Panc1 (cell line): ENCODE data around the gene FBXO40. TPM values are rescaled to one million over a fixed set of nuclear protein-coding genes. Genes with fewer than 3 reads are reported as not detected.

Source experiments
- ATAC-seq: fragments of 200-7000 bp; cut with Tn5 transposase; 2 replicates; pipeline ENCODE4 v1.9.1; 2020; ENCODE audit warnings: mild to moderate bottlenecking, moderate library complexity
- BruUV-seq: library from RNA; stranded (reverse); fragments of 400-500 nt; replicated peaks from 2 replicates; lab custom pipeline; 2021; lab: Mats Ljungman, UMichigan
- CTCF ChIA-PET: fragments of 300-600 bp; sonication (Branson Sonifier 250); formaldehyde crosslinking; loops from one replicate; lab custom pipeline; 2022; ENCODE audit warnings: antibody characterized with exemption; lab: Charles Lee
- POLR2A ChIA-PET: fragments of 300-600 bp; sonication (Branson Sonifier 250); formaldehyde crosslinking; loops from one replicate; lab custom pipeline; 2022; ENCODE audit warnings: antibody characterized with exemption; lab: Charles Lee
- DNase-seq: peaks from one replicate; pipeline ENCODE4 v3.0.0-alpha.2; 2010; ENCODE audit warnings: low read depth, low spot score
- H3K27ac ChIP-seq: 2 replicates; pipeline ENCODE4 v1.5.1; 2011; ENCODE audit warnings: mild to moderate bottlenecking, low read length, inconsistent platforms
- H3K27me3 ChIP-seq: fragments of 200-500 bp; sonication (Bioruptor generic); 2 replicates; pipeline ENCODE4 v1.6.0; 2014; ENCODE audit warnings: low read length, inconsistent platforms; ENCODE audit not compliant: control insufficient read depth, insufficient read depth
- H3K36me3 ChIP-seq: fragments of 200-500 bp; sonication (Bioruptor generic); 2 replicates; pipeline ENCODE4 v1.5.1; 2014; ENCODE audit warnings: inconsistent platforms, mild to moderate bottlenecking, low read length, moderate library complexity; ENCODE audit not compliant: control insufficient read depth, insufficient read depth
- H3K4me1 ChIP-seq: 2 replicates; pipeline ENCODE4 v1.5.1; 2011; ENCODE audit warnings: inconsistent platforms, mild to moderate bottlenecking, low read length, moderate library complexity; ENCODE audit not compliant: control insufficient read depth, insufficient read depth
- H3K4me3 ChIP-seq, 2 experiments: 2 replicates each; pipeline ENCODE4 v1.5.1; 2011 to 2012; ENCODE audit warnings: low read depth in 2 of 2, low read length in 2 of 2, mild to moderate bottlenecking in 2 of 2, inconsistent platforms in 1 of 2, moderate library complexity in 1 of 2
- H3K9me3 ChIP-seq: fragments of 200-500 bp; sonication (Bioruptor generic); 2 replicates; pipeline ENCODE4 v1.5.1; 2014; ENCODE audit warnings: low read depth, mild to moderate bottlenecking, inconsistent platforms, low read length, moderate library complexity; ENCODE audit not compliant: control insufficient read depth, insufficient read depth
- CTCF ChIP-seq: fragments of 450-650 bp; IDR thresholded peaks from 2 replicates; pipeline ENCODE4 v1.5.1; 2017; ENCODE audit warnings: mild to moderate bottlenecking
- POLR2AphosphoS5 ChIP-seq: IDR thresholded peaks from 2 replicates; pipeline ENCODE4 v1.6.1; 2012; ENCODE audit warnings: mild to moderate bottlenecking, low read depth, low read length, moderate library complexity
- REST ChIP-seq, 2 experiments: IDR thresholded peaks; 2 replicates each; pipeline ENCODE4 v1.6.1; 2011 to 2012; ENCODE audit warnings: low read depth in 2 of 2, control low read depth in 1 of 2, low read length in 1 of 2, mild to moderate bottlenecking in 1 of 2, moderate library complexity in 1 of 2; ENCODE audit not compliant: insufficient read depth in 1 of 2
- SIN3A ChIP-seq: IDR thresholded peaks from 2 replicates; pipeline ENCODE4 v1.6.1; 2012; ENCODE audit warnings: low read depth, mild to moderate bottlenecking, low read length, moderate library complexity, borderline replicate concordance; ENCODE audit not compliant: insufficient read depth
- TCF7L2 ChIP-seq: IDR thresholded peaks from 2 replicates; pipeline ENCODE4 v1.6.1; 2011; ENCODE audit warnings: mild to moderate bottlenecking, low read depth, low read length, inconsistent platforms
- in situ Hi-C: cut with HindIII; loops from 2 replicates; pipeline ENCODE4 v1.10.0; 2016; ENCODE audit warnings: low sequenced_read_pairs, low pct_unique_long_range_greater_than_20kb
- intact Hi-C: fragments of 100-400 bp; cut with micrococcal nuclease; formaldehyde crosslinking; loops from one replicate; pipeline ENCODE4 v1.10.0; 2022; ENCODE audit not compliant: unreplicated experiment
- total RNA-seq: library from RNA; stranded (reverse); gene quantifications from one replicate; pipeline ENCODE4 v1.2.1, GENCODE V29; 2021; ENCODE audit not compliant: unreplicated experiment

The FBXO40 gene
- total RNA-seq, 1 experiment from 2014 or later = not detected

- intact Hi-C loops (no loop called here), in situ Hi-C loops (no loop called here)
- H3K27me3 ChIP-seq = no peaks in the 10 kb centered on the region; the same call in 1 of the 2 replicates
- ChIA-PET POLR2A (no interaction called here), CTCF (no interaction called here)
- DNase-seq = no peak
- no peak for ATAC-seq
- H3K4me3 ChIP-seq = no peak overlapping the region
- BruUV-seq = no TSS peak
- H3K9me3 ChIP-seq = no peaks in the 10 kb centered on the region
- H3K36me3 ChIP-seq = no peaks in the 10 kb centered on the region
- TF ChIP-seq SIN3A (no peak), POLR2AphosphoS5 (no peak), REST (IDR thresholded peaks at IDR 0.05; ENCODE audit: insufficient read depth in 1 of 2, low read depth in 2 of 2, low read length in 1 of 2) (no peak), CTCF (no peak), TCF7L2 (no peak)
- H3K27ac ChIP-seq = no peak overlapping the region
- H3K4me1 ChIP-seq = no peaks in the 10 kb centered on the region
These were observed 61.6 kb downstream of the FBXO40 start for GRCh38 chr3:121654493-121655385.

GRCh38 chr3:121658716-121659435, 65.7 kb downstream of the FBXO40 start:
- intact Hi-C loops = no loop called here
- in situ Hi-C loops = no loop called here
- no peaks in the 10 kb centered on the region for H3K36me3 ChIP-seq
- H3K9me3 ChIP-seq = no peaks in the 10 kb centered on the region
- H3K27me3 ChIP-seq = no peaks in the 10 kb centered on the region; the same call in 1 of the 2 replicates
- H3K4me1 ChIP-seq = no peaks in the 10 kb centered on the region
- no peak overlapping the region for H3K4me3 ChIP-seq
- H3K27ac ChIP-seq = no peak overlapping the region
- ChIA-PET POLR2A (no interaction called here), CTCF (no interaction called here)
- TF ChIP-seq REST (IDR thresholded peaks at IDR 0.05; ENCODE audit: insufficient read depth in 1 of 2, low read depth in 2 of 2, low read length in 1 of 2) = no peak
- TF ChIP-seq TCF7L2 = no peak
- TF ChIP-seq POLR2AphosphoS5 = no peak
- no peak for TF ChIP-seq SIN3A
- TF ChIP-seq CTCF = no peak
- no peak for DNase-seq
- ATAC-seq = no peak
- no TSS peak for BruUV-seq
